WTC11 (cell line): ENCODE data around the gene DNM3.

Experiments used
- AR ChIP-seq: fragments of 250-450 bp; sonication (Bioruptor Pico); IDR thresholded peaks from 2 replicates; pipeline ENCODE4 v1.9.0; 2021; ENCODE audit warnings: mild to moderate bottlenecking
- ATF2 ChIP-seq: sonication (generic); formaldehyde crosslinking; IDR thresholded peaks from 2 replicates; pipeline ENCODE4 v1.8.1; 2022; ENCODE audit warnings: low read depth, missing genetic modification reagents, borderline replicate concordance
- ATF6 ChIP-seq: sonication (generic); formaldehyde crosslinking; IDR thresholded peaks from 2 replicates; pipeline ENCODE4 v1.8.1; 2023; ENCODE audit warnings: mild to moderate bottlenecking, missing genetic modification reagents
- CBFB ChIP-seq: sonication (generic); formaldehyde crosslinking; IDR thresholded peaks from 2 replicates; pipeline ENCODE4 v1.8.1; 2022; ENCODE audit warnings: mild to moderate bottlenecking, low read depth, missing genetic modification reagents
- CREB1 ChIP-seq: sonication (generic); formaldehyde crosslinking; IDR thresholded peaks from 2 replicates; pipeline ENCODE4 v1.8.0; 2023; ENCODE audit warnings: mild to moderate bottlenecking, missing genetic modification reagents
- CTCF ChIP-seq: fragments of 200-600 bp; IDR thresholded peaks from 2 replicates; pipeline ENCODE4 v1.8.0; 2022; ENCODE audit warnings: antibody characterized with exemption
- E2F5 ChIP-seq: sonication (generic); formaldehyde crosslinking; IDR thresholded peaks from 2 replicates; pipeline ENCODE4 v1.8.1; 2022; ENCODE audit warnings: mild to moderate bottlenecking, moderate library complexity, missing genetic modification reagents
- ESRRA ChIP-seq: sonication (generic); formaldehyde crosslinking; IDR thresholded peaks from 2 replicates; pipeline ENCODE4 v1.8.1; 2022; ENCODE audit warnings: mild to moderate bottlenecking, missing genetic modification reagents, borderline replicate concordance
- RORB ChIP-seq: fragments of 250-450 bp; sonication (Bioruptor Pico); IDR thresholded peaks from 2 replicates; pipeline ENCODE4 v1.9.0; 2021; ENCODE audit warnings: mild to moderate bottlenecking
- ZNF121 ChIP-seq: sonication (generic); formaldehyde crosslinking; IDR thresholded peaks from 2 replicates; pipeline ENCODE4 v1.8.0; 2023; ENCODE audit warnings: missing genetic modification reagents
- ZNF281 ChIP-seq: sonication (generic); formaldehyde crosslinking; IDR thresholded peaks from 2 replicates; pipeline ENCODE4 v1.8.0; 2023; ENCODE audit warnings: mild to moderate bottlenecking, missing genetic modification reagents
- TF ChIP-seq, protein P1 (sequence below): sonication (generic); formaldehyde crosslinking; IDR thresholded peaks from 2 replicates; pipeline ENCODE4 v1.8.0; 2022; ENCODE audit warnings: mild to moderate bottlenecking, missing genetic modification reagents

- no peak for TF ChIP-seq CTCF
- TF ChIP-seq, protein P1, sequence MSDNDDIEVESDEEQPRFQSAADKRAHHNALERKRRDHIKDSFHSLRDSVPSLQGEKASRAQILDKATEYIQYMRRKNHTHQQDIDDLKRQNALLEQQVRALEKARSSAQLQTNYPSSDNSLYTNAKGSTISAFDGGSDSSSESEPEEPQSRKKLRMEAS = no peak
- no peak for TF ChIP-seq CREB1
- no peak for TF ChIP-seq ESRRA (CRISPR knock-in tag)
- no peak for TF ChIP-seq ATF2 (CRISPR knock-in tag)
- no peak for TF ChIP-seq ZNF281 (CRISPR knock-in tag)
- TF ChIP-seq RORB (CRISPR knock-in tag) = no peak
- no peak for TF ChIP-seq ATF6 (CRISPR knock-in tag)
- TF ChIP-seq AR (CRISPR knock-in tag) = no peak
- no peak for TF ChIP-seq CBFB (CRISPR knock-in tag)
- TF ChIP-seq E2F5 (CRISPR knock-in tag) = no peak
- no peak for TF ChIP-seq ZNF121 (CRISPR knock-in tag)
These were observed 304.4 kb downstream of the DNM3 start for GRCh38 chr1:172145656-172146055.
